ENCODE results near the gene USP9X.
"Not testable (repeated sequence)": the region's sequence is repeated elsewhere in the genome, so short reads cannot be mapped to it uniquely, and the experiment has no call there.

USP9X gene

GRCh38 chrX:41127477-41128192, 42.4 kb downstream of the USP9X start:
- no peak for DNase-seq (ENCODE audit: low read depth)

GRCh38 chrX:41128955-41129354, 43.7 kb downstream of the USP9X start:
- DNase-seq (ENCODE audit: low read depth) = no peak

DNA sequence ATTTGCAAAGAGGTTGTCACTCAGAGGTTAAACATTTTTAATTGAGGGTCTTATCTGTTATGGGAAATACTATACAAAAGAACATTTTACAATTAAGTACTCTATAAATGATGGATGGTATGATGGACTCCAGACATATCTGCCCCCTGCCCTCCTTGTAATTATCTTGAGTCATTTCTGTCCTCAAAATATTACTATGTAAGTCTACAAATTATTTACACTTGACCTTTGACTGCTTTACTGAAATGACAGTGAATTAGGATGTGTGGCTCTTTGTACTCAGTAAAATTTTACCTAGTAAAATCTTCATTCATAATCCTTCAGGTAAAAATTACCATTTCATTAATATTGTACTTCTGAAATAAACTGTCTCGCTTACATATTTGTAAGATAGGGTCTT, 46.5 kb downstream of the USP9X start:
- no peak for DNase-seq (ENCODE audit: low read depth)

DNA sequence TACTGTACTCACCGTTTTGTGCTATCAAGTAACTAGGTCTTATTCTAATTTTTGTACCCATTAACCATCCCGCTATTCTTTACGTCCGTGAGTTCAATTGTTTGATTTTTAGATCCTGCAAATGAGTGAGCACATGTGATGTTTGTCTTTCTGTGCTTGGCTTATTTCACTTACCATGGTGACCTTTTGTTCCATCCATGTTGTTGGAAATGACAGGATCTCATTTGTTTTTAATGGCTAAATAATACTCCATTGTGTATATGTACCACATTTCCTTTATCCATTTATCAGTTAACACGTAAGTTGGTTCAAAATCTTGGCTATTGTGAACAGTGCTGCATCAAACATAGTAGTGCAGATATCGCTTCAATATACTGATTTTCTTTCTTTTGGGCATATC, 48.3 kb downstream of the USP9X start:
- DNase-seq (ENCODE audit: low read depth) = no peak

DNA sequence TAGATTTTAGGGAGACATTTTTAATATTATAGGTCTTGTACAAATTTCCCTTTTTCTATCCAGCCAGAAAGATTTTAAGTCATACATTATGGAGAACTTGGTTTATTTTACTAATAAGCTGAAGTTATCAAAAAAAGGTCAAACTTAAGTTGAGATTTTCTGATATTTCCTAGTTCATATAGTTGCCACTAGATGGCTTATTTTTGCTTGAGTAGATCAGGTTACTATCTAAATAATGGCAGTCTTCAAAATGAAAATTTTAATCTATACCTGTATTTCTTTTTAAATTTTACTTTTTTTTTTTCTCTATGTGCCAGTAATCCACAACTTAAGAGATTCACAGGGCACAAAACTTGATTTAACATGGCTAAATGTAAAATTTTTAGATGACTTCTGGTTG, 52.3 kb downstream of the USP9X start:
- no peak for DNase-seq (ENCODE audit: low read depth)

GRCh38 chrX:41142130-41142910, 57.1 kb downstream of the USP9X start:
- DNase-seq (ENCODE audit: low read depth) = no peak

DNA sequence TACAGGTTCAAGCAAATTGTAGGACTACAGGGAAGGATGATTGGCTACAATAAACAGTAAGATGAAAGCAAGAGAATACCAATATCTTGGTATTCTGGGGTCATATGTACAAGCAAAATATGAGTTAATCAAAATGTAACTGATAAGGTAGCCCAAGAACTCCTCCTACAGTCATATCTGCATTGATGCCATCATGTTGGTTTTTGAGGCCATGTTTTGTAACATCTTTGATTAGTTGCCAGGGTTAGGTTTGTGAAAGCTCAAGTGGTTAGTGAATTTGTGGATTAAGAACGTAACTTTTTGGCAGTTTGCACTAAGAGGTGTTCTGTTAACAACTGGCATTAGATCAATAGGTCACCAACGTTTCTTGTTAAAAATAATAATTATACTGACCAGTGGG, 59.6 kb downstream of the USP9X start:
- no peak for DNase-seq (ENCODE audit: low read depth)

DNA sequence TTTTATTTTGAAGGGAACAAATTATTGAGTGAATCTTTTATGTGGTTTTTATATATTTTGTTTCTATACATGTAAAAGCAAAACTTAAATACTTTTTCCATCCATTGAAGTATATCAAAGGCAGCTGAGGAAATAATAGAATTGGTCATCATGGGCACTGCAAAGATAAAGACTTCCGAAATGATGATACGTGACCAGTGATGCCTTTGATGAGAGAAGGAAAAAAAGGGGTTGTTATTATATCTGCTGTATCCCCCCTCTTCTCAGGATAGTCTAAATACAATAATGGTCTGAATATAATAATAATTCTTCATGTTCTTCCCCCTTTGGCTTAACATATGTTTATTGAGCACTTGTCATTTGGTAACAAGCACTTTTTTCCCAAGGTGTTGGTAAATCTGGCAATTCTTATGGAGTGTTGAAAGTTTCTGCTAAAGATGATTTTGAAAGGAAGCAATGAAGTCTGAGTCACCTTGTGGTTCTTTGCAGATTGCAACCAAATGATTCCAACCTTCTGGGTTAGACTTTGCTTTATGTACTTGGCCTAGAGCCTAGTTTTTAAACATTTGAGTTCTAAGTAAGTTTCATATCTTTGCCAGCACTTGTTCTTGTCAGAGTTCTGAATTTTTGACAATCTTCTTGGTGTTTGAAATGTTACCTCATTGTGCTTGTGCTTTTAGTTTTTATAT, 60.8 kb downstream of the USP9X start:
- no peak for DNase-seq (ENCODE audit: low read depth)

- no peak for DNase-seq (ENCODE audit: low read depth)
Observed at GRCh38 chrX:41148553-41148952, 63.3 kb downstream of the USP9X start.

DNA sequence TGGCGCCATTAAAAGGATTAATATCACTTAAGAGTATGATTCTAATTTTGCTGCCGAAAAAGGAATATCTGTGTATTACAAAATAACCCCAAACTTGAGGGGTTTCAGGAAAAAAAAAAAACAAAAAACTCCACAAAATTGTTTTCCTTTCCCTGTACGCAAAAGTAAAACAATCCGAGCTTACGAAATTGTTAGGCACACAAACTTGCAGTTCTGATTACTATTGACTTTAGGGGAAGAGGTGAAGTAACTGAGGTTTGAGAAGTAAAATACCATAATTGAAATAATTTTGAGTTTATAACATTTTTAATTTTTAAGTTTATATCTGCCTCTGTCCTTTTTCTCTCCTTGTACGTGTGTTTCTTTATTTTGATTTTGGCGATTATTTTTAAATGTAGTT, 64.8 kb downstream of the USP9X start:
- no peak for DNase-seq (ENCODE audit: low read depth)

GRCh38 chrX:41151726-41152125, 66.5 kb downstream of the USP9X start:
- not testable (repeated sequence) for DNase-seq (ENCODE audit: low read depth)

GRCh38 chrX:41152221-41152620, 67.0 kb downstream of the USP9X start:
- DNase-seq (ENCODE audit: low read depth) = no peak

- DNase-seq (ENCODE audit: low read depth) = no peak
Observed at GRCh38 chrX:41153448-41153847, 68.2 kb downstream of the USP9X start.

- DNase-seq (ENCODE audit: low read depth) = no peak
Observed at GRCh38 chrX:41153957-41154356, 68.7 kb downstream of the USP9X start.

DNA sequence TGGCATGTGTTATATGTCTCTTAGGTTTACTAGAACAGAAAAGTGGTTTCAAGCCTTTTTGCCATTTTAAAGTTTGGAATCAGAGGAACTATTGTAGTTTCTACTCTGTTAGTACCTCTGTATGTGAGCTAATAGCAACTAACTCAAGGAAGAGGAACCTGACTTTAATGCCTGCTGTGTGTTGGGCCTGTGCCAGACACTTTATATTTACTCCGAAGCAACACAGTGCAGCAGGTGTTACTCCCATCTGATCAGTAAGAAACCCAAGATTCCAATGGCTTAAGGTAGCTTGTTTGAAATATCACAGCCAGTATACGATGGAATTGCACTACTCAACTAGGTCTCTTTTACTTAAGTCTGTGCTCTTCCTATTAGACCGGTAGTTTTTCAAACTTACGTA, 79.2 kb downstream of the USP9X start:
- DNase-seq (ENCODE audit: low read depth) = no peak

GRCh38 chrX:41167888-41168287, 82.6 kb downstream of the USP9X start:
- no peak for DNase-seq (ENCODE audit: low read depth)

DNA sequence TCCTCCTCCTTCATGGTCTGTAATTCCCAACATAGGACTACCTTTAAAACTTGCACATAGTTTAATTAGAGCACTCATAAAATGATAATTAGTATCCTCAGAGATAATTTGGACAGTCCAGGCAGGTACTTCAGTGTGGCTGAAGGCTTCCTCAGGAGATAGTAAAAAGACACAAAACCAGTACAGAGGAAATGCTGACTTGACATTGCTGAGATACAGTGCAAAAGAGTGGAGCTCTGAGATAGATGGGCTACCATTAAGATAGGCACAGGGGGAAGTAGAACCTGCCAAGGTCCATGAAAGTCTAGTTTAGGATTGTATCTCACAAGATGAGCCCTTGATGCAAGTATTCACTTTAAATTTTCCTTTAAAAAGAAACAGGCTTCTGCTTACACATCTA, 91.0 kb downstream of the USP9X start:
- no peak for DNase-seq (ENCODE audit: low read depth)

DNA sequence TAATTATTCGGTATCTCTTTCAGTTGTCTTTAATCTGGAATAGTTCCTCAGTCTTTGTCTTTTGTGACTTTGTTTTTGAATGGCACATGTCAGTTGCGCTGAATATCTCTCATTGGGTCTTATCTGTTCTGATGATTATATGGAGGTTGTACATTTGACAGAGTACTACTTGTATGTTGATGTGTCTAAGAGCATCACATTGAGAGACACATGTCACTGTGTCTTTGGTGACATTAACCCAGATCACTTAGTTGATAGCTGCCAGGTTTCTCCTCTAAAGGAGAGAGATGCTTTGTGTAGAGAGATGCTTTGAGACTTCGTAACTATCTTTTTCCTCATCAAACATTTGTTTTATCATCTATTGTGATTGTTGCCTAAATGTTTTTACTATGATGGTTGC, 92.1 kb downstream of the USP9X start:
- DNase-seq (ENCODE audit: low read depth) = no peak

DNA sequence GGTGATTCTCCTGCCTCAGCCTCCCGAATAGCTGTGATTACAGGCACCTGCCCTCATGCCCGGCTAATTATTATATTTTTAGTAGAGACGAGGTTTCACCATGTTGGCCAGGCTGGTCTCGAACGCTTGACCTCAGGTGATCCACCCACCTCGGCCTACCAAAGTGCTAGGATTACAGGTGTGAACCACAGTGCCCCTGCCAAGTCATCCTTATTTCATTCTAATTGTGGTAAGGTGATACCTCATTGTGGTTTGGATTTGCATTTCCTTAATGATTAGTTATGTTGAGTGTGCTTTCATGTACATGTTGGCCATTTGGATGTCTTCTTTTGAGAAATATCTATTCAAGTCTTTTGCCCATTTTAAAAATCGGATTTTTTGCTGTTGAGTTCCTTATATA, 93.0 kb downstream of the USP9X start:
- no peak for DNase-seq (ENCODE audit: low read depth)

GRCh38 chrX:41180194-41180908, 95.1 kb downstream of the USP9X start:
- peak; percentile 8 for DNase-seq (ENCODE audit: low read depth)

DNA sequence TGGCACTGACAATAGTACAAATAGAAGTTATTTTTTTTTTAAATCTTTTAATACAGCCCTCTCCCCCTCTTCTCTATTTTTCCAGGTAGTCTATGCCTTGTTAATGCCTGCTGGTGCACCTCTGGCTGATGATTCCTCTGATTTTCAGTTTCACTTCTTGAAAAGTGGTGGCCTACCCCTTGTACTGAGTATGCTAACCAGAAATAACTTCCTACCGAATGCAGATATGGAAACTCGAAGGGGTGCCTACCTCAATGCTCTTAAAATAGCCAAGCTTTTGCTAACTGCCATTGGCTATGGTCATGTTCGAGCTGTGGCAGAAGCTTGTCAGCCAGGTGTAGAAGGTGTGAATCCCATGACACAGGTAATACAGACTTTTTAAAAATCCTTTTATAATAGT, 99.1 kb downstream of the USP9X start:
- no peak for DNase-seq (ENCODE audit: low read depth)

- not testable (repeated sequence) for DNase-seq (ENCODE audit: low read depth)
Observed at GRCh38 chrX:41186946-41187345, 101.7 kb downstream of the USP9X start.
